Activated gamma-delta T cell treated with anti-CD3 and anti-CD28 coated beads, Interleukin-2, amount 50 U/mL, for 16 hours (primary cell): ENCODE results near the gene AKNA.

Experiments used
- DNase-seq: peaks from one replicate; pipeline ENCODE4 v3.0.0-alpha.2; 2020; ENCODE audit warnings: low read depth

AKNA gene

GRCh38 chr9:114319147-114319546 lies 68.6 kb downstream of the AKNA start:
- no peak for DNase-seq

GRCh38 chr9:114318416-114318815 lies 69.4 kb downstream of the AKNA start:
- DNase-seq, result no peak

- no peak for DNase-seq
These were observed 70.0 kb downstream of the AKNA start for GRCh38 chr9:114317665-114318357.

DNA sequence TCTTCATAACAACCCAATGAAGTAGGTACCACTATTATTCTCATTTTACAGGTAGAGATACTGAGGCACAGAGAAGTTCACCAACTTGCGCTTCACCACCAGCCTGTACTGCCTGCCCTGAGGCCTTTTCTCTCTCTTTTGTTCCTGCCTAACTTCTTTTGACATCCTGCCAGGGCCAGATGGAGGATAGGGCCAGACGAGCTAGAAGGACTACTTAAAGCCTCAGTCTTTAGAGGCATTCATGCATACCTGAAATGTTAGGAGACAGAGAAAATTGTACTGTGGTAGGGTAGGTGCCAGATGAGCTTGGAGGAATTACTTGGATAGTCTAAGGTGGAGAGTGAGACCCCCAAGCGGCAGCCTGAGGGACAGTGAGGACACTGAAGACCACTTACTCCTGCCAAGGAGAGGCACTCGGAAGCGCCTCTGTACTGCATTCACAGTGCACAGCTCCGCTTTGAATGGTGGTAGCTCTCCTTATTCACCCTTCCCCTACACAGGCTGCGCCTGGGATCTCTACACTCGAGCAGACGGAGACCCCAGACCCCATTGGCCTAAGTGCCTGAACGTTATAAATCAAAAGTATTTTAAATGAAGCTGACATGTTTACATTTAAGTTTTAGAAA lies 71.1 kb downstream of the AKNA start:
- no peak for DNase-seq

DNA sequence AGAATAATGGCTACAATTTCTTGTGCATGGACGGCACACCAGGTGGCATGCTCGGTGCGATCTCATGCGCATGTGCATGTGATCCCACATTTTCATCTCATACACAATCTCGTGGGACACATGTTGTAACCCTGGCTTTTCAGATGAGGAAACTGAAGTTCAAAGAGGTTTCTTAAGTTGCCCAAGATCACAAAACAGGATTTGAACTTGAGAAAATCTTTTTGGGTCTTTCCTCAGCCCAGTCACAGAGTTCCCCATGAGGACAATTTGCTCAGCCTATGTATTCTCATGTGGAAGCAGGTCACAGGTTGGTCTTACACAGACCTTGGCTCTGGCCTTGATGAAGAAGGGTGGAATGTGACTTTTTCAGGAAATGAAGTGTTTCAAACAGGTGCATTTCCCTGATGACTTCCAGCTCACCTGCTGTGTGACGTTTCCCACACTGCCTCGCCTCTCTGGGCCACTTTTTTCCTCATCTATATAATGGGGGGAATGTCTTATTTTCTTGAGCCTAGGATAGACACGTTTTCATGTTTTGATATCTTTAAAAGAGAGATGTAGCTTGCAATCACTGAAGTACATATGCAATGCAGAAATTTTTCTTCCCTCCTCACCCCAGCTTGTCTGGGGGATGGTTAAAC lies 71.9 kb downstream of the AKNA start:
- no peak for DNase-seq

DNA sequence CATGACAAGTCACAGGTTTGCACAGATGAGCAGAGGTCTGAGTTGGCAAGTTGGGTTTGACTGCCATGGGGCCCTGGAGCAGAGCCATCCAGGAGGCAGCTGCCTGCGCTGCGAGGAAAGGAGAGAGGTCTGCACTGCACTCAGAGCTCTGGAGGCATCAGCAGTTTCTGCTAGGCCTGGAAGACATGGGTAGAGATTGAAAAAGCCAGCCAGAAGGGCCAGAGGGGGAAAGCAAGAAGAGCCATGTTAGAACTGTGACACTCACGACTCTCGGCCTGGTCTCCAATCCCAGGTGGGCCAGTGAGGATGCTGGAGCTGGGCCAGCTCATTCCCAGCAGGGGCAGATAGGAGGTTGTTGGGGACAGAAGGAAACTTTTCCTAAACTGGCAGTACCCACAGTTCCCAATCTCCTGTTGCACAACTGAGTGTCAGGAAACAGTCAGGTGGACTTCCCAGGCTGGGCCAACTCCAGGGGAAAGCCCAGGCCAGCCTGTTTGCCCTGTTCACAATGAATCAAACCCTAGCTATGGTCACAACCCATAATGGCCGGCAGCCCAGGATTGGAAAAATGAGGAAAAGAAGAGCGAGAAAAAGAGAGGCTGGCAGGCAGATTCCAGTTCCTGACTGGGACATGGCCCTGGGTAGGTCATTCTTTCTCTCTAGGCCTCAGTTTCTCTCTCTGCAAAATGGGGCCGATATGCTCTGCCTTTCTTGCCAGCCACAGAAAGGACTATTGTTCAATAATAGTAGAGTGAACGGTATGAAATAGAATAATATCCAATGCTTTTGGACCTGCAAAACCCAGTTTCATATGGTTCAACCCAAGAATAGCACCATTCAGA lies 72.7 kb downstream of the AKNA start:
- no peak for DNase-seq

DNA sequence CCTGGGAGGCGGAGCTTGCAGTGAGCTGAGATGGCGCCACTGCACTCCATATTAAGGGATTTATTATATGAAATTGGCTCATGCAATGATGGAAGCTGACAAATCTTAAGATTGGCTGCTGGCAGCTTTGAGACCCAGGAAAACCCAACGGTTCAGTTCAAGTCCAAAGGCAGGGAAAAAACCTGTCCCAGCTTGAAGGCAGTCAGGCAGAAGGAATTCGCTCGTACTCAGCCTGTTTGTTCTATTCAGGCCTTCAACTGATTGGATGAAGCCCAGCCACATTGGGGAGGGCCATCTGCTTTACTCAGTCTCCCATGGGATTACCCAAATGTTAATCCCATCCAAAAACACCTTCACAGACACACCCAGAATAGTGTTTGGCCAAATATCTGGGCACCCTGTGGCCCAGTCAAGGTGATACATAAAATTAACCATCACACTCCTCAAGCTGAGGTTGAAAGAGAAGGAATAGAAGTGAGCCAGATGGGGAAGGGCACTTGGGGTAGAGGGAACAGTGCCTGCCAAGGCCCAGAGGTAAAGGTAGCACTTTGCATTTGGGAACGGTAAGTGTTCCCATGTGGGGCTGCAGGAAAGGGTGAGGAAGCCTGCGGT lies 73.4 kb downstream of the AKNA start:
- no peak for DNase-seq

DNA sequence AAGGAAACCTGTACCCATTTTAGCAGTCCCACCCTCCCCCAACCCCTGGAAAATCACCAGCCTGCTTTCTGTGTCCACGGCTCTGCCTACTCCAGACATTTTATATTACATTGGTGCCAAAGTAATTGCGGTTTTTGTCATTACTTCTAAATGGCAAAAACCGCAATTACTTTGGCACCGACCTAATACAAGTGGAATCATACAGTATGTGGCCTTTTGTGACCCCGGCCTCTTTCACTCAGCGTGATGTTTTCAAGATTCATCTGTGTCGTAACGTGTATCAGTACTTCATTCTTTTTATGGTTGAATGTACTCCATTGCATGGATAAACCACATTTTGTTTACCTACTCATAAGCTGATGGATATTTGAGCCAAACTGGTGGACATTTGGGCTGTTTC lies 74.6 kb downstream of the AKNA start:
- DNase-seq, result no peak

DNA sequence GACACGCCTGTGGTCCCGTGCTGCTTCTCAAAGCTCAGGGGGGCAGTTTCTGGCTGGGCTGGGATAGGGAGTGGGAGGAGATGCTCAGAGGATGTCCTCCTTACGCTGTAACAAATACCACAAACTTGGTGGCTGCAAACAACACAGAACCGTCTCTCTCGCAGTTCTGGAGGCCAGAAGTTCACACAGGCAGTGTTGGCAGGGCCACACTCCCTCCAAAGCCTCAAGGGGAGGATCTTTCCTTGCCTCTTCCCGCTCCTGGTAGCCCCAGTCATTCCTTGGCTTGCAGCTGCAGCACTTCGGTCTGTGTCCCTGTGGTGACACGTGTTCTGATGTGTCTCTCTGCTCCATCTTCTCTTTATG lies 75.3 kb downstream of the AKNA start:
- DNase-seq, result no peak

DNA sequence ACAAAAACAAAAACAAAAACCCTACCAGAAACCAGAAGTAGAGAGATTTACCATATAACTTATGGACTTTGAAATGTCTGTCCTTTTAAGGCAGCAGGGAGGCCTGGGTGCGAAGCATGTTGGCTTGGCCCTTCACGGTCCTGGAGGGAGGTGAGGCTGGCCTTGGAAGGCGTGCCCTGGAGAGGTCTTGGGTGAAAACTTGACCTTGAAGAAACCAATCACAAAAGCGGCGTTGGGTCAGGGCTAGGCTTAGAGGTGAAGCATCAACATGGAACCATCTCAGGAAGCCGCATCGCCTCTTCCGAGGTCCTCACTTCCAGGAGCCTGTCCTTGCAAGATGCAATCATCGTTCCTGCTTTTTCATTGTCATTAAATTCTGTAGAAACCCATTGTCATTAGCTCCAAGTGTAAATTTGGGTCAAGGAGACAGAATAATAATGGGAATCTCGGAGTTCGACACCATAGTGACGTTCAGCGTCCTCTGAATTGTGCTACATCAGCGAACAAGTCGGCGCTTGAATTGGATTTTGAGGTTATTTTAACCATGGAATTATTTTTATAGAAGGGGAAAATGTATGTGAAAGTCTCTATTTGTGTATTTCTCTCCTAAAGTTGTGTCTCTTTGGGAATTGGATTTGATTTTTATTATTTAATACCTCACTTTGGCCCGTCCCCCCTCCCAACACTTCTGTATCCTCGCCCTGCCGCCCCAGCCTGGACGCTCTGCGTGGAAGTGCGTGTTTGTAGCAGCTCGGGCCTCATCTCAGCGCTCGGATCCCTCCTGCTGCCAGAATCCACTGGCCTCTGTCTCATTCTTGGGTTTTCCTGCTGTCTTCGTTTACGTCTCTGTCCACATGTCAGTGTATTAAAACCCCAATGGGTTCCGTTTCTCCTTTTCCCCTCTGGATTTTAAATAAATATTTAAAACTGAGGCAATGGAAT lies 75.9 kb downstream of the AKNA start:
- DNase-seq, result no peak

- no peak for DNase-seq
These were observed 77.0 kb downstream of the AKNA start for GRCh38 chr9:114310471-114311450.

DNA sequence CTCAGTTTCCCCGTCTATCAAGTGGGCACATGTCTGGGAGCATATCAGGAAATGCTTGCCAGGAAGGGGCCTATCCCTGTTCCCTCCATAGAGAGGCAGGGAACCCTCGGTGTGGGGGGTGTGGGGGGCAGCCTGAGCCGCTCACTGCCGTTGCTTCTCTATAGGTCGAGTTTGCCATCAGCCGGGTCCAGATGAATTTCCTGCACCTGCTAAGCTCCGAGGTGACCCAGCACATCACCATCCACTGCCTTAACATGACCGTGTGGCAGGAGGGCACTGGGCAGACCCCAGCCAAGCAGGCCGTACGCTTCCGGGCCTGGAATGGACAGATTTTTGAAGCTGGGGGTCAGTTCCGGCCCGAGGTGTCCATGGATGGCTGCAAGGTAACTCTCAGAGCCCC lies 78.7 kb downstream of the AKNA start:
- no peak for DNase-seq

DNA sequence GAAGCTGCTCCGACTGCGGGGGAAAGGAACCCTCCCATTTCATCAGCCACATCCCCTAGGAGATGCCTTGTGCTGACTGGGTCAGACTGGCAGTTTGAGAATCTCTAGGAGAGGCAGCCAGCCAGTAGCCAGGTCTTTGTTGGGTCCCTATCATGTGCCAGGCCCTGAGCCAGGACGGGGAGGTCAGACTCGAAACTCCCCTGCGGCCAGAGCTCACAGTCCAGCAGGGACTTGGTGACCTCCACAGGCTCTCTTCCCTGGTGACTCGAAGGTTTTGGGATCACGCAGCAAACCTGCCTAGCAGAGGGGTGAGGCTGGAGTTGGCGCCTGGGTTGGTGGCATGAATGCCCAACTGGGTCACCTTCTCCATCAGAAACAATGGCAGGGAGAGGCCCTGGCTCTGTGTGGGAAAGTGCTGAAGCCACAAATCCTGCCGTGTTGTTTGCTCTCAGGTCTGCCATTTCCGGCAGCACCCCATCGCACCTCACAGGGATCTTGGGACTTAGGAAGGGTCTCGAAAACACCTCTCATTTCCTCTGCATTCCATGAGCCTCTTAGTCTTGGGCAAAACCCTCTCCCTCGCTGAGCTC lies 79.3 kb downstream of the AKNA start:
- DNase-seq, result no peak

DNA sequence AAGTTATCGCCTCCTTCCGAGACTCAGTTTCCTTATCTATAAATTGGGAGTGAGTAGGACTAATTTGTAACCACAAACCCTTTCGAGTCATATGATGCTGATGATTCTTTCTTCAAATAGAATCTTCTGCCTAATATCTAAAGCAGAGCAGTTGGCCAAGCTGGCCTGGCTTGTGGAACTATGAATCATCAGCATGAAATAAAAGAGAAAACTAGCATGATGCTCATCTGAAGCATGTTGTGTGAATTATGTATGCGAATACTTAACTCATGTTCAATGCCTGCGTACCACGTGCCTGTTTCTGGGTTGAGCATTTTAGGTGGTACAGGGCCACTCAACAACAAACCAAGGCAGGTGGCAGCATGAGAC lies 79.9 kb downstream of the AKNA start:
- no peak for DNase-seq

DNA sequence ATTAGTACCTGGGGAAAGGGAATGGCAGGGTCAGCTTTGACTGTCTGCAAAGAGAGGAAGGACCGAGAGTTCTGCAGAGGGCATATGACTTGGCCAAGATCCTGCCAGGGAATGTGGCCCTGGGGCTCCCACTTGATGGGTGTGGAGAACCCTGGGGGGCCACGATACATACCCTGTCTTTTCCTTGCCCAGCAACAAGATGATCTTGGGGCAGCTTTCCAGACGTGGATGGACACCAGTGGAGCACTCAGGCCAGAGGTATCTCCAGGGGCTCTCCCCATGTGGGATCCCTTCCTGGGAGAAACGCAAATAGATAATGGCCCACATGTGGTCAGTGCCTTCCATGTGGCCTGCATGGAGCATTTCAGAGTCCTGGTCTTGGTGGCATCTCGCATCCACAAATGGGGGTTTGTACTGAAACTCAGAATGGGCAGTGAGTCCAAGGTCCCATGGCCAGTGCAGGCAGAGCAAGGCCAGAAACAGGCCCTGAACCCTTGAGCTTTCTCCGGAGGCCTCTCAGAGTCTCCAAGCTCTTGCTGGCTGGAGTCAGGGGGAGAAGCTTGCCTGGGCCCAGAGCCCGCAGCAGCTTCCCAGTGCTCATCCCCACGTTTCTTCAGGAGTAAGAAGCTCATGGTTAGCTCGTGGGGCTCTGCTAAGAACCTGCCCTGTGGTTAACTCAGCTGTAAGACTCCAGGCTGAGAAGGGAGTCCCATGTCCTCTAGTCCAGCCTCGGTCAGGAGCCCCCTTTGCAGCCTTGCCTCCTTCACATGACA lies 83.2 kb downstream of the AKNA start:
- DNase-seq, result no peak

DNA sequence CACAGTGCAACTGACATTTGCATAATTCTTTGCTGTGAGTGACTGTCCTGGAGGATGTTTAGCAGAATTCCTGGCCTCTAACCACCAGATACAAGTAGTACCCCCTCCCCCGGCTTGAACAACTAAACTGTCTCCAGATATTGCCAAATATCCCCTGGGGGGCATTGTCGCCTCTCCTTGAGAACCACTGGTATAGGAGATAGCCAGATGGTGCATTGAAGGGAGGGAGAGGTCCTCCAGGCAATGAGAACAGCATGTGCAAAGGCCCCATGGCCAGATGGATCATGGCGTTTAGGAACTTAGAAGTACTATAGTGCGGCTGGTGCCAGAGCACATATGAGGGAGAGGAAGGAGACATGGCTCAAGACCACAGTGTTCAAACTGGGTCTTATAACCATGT lies 83.8 kb downstream of the AKNA start:
- DNase-seq, result no peak

GRCh38 chr9:114303571-114303970 lies 84.2 kb downstream of the AKNA start:
- DNase-seq, result no peak

DNA sequence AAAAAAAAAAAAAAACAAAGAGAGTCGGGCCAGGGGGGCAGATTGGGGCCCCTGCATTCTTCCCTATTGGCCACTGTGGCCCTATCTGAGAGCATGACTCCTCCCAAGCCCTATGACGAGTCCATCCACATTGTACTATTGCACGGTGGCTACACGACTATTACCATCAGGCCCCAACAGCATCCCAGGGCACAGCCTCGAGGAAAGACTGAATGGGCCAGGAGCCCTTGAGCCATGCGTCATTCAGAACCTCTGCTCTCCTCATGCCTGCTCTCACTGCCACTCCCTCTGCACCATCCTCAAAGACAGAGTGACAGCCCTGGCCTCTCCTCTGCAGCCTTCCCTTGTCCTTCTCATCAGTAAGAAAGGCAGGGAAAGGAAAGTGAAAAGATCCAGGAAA lies 85.1 kb downstream of the AKNA start:
- no peak for DNase-seq
